Left lung (tissue), 10 donors: ENCODE results near the gene ECE1. TPM values are rescaled to one million over a fixed set of nuclear protein-coding genes. Genes with fewer than 3 reads are reported as not detected.

ENCODE experiments used
- ATAC-seq: fragments of 200-7000 bp; cut with Tn5 transposase; one replicate; pipeline ENCODE4 v1.9.1; 2020; ENCODE audit warnings: moderate library complexity
- DNase-seq, 4 donors: peaks; one replicate each; pipeline ENCODE4 v3.0.0-alpha.2; 2013 to 2020
- H3K27ac ChIP-seq, 2 donors: fragments of 200-600 bp; sonication (generic) in 1 of 2; one replicate each; pipeline versions ENCODE4 v1.5.0 to v1.8.0; 2020 to 2021
- H3K27me3 ChIP-seq, 2 donors: fragments of 200-600 bp; sonication (generic) in 1 of 2; one replicate each; pipeline versions ENCODE4 v1.5.0 to v1.8.0; 2020 to 2021
- H3K36me3 ChIP-seq, 2 donors: fragments of 200-600 bp; sonication (generic) in 1 of 2; one replicate each; pipeline versions ENCODE4 v1.5.0 to v1.8.0; 2020 to 2021
- H3K4me1 ChIP-seq, 2 donors: fragments of 200-600 bp; one replicate each; pipeline ENCODE4 v1.8.0; 2021
- H3K4me3 ChIP-seq, 2 donors: fragments of 200-600 bp; sonication (generic) in 1 of 2; one replicate each; pipeline versions ENCODE4 v1.5.0 to v1.8.0; 2020 to 2021; ENCODE audit warnings: mild to moderate bottlenecking in 1 of 2
- H3K9me3 ChIP-seq, 2 donors: fragments of 200-600 bp; sonication (generic) in 1 of 2; one replicate each; pipeline versions ENCODE4 v1.5.0 to v1.8.0; 2020 to 2021
- intact Hi-C, 2 donors: fragments of 100-400 bp; cut with DNase I; formaldehyde crosslinking; loops; one replicate each; pipeline versions ENCODE4 v1.11.2 to v1.14.2; 2022
- polyA plus RNA-seq, 6 donors: library from polyadenylated mRNA; unstranded; fragments of 120-200 nt; gene quantifications; one replicate each; pipeline ENCODE4 v1.2.1, GENCODE V29; 2013; ENCODE audit not compliant: insufficient read length in 6 of 6
- total RNA-seq, 2 donors: library from RNA; stranded (reverse); fragmentation: NEBNext Ultra II Directional; extraction: Animal tissue kit (Norgen Biotek cat#: 25700); gene quantifications; one replicate each; pipeline ENCODE4 v1.2.1, GENCODE V29; 2021
- TF ChIP-seq, protein P1 (sequence below), 2 donors: fragments of 200-600 bp; sonication (generic) in 1 of 2; IDR thresholded peaks; one replicate each; pipeline versions ENCODE4 v1.5.0 to v1.8.0; 2021; ENCODE audit warnings: antibody characterized with exemption in 2 of 2
- donor health status: DM: no; HTN: yes; CAD: no.
- donor health status: DM: no; HTN: no; CAD: no.

ECE1 gene
- total and polyA plus RNA-seq, 8 donors, result 76.7 to 107 (median 83.3) TPM

DNA sequence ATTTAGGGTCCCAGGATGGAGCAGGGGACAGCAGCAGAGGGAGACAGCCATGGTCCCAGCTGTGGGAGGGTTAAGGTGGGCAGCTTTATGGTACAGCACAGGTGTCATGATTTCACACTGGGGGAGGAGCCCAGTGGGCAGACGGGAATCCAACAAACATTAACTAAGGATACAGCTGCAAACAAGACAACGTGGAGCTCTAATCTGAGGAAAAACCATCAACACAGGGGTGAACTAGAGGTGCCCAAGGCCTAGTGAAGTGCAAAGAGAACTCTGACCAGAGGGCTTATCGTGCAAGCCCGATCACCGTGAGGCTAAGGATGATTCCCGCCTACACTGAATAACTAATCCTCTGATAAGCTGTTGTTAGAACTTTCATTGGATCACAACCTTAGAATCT is 18.7 kb downstream of the ECE1 start:
- no peaks in the 10 kb centered on the region for H3K9me3 ChIP-seq
- H3K4me1 ChIP-seq, result peaks cover 0 to 38% of the 10 kb centered on the region in 2 donors
- DNase-seq, result no peak
- peaks cover 0 to 82% of the 10 kb centered on the region in 2 donors for H3K36me3 ChIP-seq
- H3K4me3 ChIP-seq, result no peak overlapping the region
- no peak for ATAC-seq
- no peaks in the 10 kb centered on the region for H3K27me3 ChIP-seq
- intact Hi-C loops, result no loop called here
- TF ChIP-seq, protein P1, sequence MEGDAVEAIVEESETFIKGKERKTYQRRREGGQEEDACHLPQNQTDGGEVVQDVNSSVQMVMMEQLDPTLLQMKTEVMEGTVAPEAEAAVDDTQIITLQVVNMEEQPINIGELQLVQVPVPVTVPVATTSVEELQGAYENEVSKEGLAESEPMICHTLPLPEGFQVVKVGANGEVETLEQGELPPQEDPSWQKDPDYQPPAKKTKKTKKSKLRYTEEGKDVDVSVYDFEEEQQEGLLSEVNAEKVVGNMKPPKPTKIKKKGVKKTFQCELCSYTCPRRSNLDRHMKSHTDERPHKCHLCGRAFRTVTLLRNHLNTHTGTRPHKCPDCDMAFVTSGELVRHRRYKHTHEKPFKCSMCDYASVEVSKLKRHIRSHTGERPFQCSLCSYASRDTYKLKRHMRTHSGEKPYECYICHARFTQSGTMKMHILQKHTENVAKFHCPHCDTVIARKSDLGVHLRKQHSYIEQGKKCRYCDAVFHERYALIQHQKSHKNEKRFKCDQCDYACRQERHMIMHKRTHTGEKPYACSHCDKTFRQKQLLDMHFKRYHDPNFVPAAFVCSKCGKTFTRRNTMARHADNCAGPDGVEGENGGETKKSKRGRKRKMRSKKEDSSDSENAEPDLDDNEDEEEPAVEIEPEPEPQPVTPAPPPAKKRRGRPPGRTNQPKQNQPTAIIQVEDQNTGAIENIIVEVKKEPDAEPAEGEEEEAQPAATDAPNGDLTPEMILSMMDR (IDR thresholded peaks at IDR 0.05), result no peak
- no peak overlapping the region for H3K27ac ChIP-seq

DNA sequence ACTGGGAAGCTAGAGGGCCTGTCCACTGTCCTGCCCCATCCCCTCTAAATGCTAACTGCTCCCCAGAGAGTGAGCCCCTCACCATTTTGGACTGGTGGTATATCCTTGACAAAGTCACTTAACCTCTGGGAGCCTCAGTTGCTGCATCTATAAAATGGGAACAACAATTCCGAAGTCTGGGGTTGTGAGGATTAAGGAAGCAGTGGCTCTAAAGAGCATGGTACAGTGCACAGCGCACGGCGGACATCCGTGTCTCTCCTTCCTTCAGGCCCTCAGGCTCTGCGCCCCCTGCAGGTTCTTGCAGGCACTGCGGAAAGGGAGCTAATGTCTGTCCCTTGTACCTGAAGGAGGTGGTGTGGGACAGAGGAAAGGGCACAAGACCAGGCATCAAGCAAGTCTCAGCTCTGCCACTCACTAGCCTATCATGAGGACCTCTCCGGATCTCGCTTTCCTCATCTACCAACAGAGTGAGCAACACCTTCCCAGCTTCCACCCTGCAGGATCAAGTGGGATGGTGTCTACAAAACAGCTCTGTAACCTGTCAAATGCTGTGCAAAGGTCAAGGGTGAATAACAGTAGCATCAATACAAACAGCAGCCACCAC is 20.1 kb downstream of the ECE1 start:
- Histone ChIP-seq H3K27me3 (no peaks in the 10 kb centered on the region), H3K27ac (no peak overlapping the region), H3K4me1 (peaks cover 0 to 33% of the 10 kb centered on the region in 2 donors), H3K4me3 (no peak overlapping the region), H3K36me3 (peaks cover 0 to 80% of the 10 kb centered on the region in 2 donors), H3K9me3 (no peaks in the 10 kb centered on the region)
- TF ChIP-seq, protein P1 (IDR thresholded peaks at IDR 0.05), result peak; percentile 81 to 82
- intact Hi-C loops, result no loop called here
- DNase-seq, result peak in 2 of 4 donors; percentile 59 to 93
- peak; percentile 73 for ATAC-seq

DNA sequence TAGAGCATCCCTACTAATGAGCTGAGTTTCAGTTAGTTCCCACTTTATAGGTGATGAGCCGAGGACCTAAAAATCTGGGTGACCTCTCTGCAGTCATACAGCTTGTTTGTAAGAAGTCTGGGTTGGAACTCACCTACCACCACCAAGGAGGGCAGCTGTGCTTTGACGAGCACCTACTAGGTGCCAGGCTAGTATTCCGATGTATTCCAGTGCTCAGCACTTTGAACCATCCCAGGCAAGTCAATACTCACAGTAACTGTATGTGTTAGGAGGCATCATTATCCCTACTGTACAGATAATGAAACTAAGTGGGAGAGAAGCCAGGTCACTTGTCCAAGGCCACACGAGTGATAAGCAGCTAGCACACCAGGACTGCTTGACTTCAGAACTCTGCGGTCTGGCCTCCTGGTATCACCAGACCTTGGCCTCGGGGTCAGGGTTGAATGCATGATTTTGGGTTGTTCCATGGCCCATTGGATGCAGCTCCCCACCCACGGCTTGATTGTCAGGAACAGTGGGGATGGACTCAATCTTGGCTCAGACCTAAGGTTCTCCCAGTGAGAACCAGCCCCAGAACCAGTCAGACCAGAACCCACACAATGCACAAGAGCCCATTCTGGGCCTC is 20.7 kb downstream of the ECE1 start:
- H3K36me3 ChIP-seq, result peaks cover 0 to 81% of the 10 kb centered on the region in 2 donors
- intact Hi-C loops, result loop anchor here (10.0 kb wide), 2 partner anchors 65 to 95 kb away; no protein-coding TSS in a partner anchor
- H3K27me3 ChIP-seq, result no peaks in the 10 kb centered on the region
- H3K4me1 ChIP-seq, result peaks cover 0 to 35% of the 10 kb centered on the region in 2 donors
- H3K9me3 ChIP-seq, result no peaks in the 10 kb centered on the region
- TF ChIP-seq, protein P1 (IDR thresholded peaks at IDR 0.05), result no peak
- DNase-seq (no peak), ATAC-seq (no peak)
- no peak overlapping the region for H3K4me3 ChIP-seq
- no peak overlapping the region for H3K27ac ChIP-seq

DNA sequence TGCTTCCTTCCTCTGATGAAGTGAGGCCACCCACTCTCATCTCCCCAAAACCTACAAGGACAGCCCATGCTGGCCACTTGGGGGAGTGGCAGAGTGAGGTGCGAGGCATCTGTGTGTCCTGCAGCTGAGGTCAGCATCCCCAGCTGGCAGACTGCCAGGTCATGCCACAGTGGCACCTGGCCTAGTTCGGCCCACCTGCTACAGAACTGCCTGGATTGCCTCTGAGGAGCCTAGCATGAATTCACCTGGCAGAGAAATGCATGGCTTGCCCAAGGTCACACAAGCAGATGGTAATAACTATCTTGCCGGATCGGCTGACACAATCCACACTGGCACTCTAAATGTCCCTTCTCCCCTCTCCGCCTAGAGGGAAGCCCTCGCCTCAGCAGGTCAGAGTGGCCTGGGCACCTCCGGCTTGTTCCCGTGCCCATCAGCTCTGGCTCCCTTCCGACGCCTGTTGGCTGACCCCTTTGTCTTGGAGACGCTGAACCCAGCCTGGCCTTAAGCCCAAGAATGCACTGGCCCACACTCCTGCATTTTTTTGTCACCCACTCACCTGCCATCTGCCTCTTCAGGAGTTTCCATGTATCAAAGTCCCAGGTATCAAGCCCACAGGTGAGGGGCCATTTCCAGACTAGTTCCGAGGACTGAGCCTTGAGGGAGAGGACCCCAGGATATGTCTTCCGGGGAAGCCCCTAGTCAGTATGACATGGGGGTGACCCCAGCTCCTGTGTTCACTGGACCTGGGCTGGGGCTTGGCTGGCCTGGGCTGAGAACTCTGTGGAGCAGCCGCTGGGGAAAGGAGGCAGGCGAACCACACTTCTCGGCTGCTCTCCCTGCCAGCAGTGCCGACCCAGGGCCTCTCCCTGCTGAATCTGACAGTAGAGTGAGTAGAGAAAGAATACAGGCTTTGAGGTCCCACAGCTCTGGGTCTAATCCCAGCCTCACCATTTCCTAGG is 21.7 kb downstream of the ECE1 start:
- ATAC-seq (peak; percentile 55), DNase-seq (no peak)
- H3K4me3 ChIP-seq, result no peak overlapping the region
- TF ChIP-seq, protein P1 (IDR thresholded peaks at IDR 0.05), result no peak
- H3K4me1 ChIP-seq, result peaks cover 0 to 36% of the 10 kb centered on the region in 2 donors
- peak overlapping the region in 1 of 2 donors; percentile 18 for H3K27ac ChIP-seq
- H3K9me3 ChIP-seq, result no peaks in the 10 kb centered on the region
- peaks cover 0 to 74% of the 10 kb centered on the region in 2 donors for H3K36me3 ChIP-seq
- intact Hi-C loops, result loop anchor here (10.0 kb wide), 2 partner anchors 66 to 96 kb away; no protein-coding TSS in a partner anchor
- H3K27me3 ChIP-seq, result no peaks in the 10 kb centered on the region
